ENCODE measurements around the gene DNAAF8. TPM values are rescaled to one million over a fixed set of nuclear protein-coding genes. Genes with fewer than 3 reads are reported as not detected.

DNAAF8 gene
- total and polyA plus RNA-seq, 4 donors = 0.24 to 0.49 TPM; not detected in 2

GRCh38 chr16:4750896-4751295 is 16.6 kb downstream of the DNAAF8 start:
- 74 to 75% methylated on average over 8 of the region's 8 CpGs for WGBS, 2 donors
- ATAC-seq (ENCODE audit: low FRiP score) (no peak), DNase-seq (no peak)
- no peaks in the 10 kb centered on the region for H3K9me3 ChIP-seq (ENCODE audit: control insufficient read depth, low read length)
- H3K4me3 ChIP-seq (ENCODE audit: low read length in 2 of 2) = no peak overlapping the region
- peaks cover 0 to 8% of the 10 kb centered on the region in 2 donors for H3K36me3 ChIP-seq (ENCODE audit: control insufficient read depth in 1 of 2, insufficient read depth in 2 of 2, low read length in 1 of 2)
- intact Hi-C loops (cut with DNase I) = no loop called here
- no peak overlapping the region for H3K27ac ChIP-seq (ENCODE audit: low read depth in 1 of 2, low read length in 2 of 2)
- H3K27me3 ChIP-seq (ENCODE audit: control insufficient read depth in 1 of 2, insufficient read depth in 2 of 2, low read length in 1 of 2) = no peaks in the 10 kb centered on the region
- no peaks in the 10 kb centered on the region for H3K4me1 ChIP-seq (ENCODE audit: control insufficient read depth in 1 of 2, insufficient read depth in 2 of 2, low read length in 2 of 2)

GRCh38 chr16:4752351-4753100 is 18.2 kb downstream of the DNAAF8 start:
- Histone ChIP-seq H3K4me1 (ENCODE audit: control insufficient read depth in 1 of 2, insufficient read depth in 2 of 2, low read length in 2 of 2) (no peaks in the 10 kb centered on the region), H3K36me3 (ENCODE audit: control insufficient read depth in 1 of 2, insufficient read depth in 2 of 2, low read length in 1 of 2) (peaks cover 0 to 8% of the 10 kb centered on the region in 2 donors), H3K27ac (ENCODE audit: low read depth in 1 of 2, low read length in 2 of 2) (no peak overlapping the region), H3K4me3 (ENCODE audit: low read length in 2 of 2) (no peak overlapping the region), H3K27me3 (ENCODE audit: control insufficient read depth in 1 of 2, insufficient read depth in 2 of 2, low read length in 1 of 2) (no peaks in the 10 kb centered on the region), H3K9me3 (ENCODE audit: control insufficient read depth, low read length) (no peaks in the 10 kb centered on the region)
- intact Hi-C loops (cut with DNase I) = no loop called here
- ATAC-seq (ENCODE audit: low FRiP score) = no peak
- 95 to 96% methylated on average over 42 to 44 of the region's 44 CpGs for WGBS, 2 donors
- DNase-seq = no peak

GRCh38 chr16:4753227-4753626 is 18.9 kb downstream of the DNAAF8 start:
- H3K27me3 ChIP-seq (ENCODE audit: control insufficient read depth in 1 of 2, insufficient read depth in 2 of 2, low read length in 1 of 2) = no peaks in the 10 kb centered on the region
- peaks cover 0 to 8% of the 10 kb centered on the region in 2 donors for H3K36me3 ChIP-seq (ENCODE audit: control insufficient read depth in 1 of 2, insufficient read depth in 2 of 2, low read length in 1 of 2)
- no peak for DNase-seq
- H3K27ac ChIP-seq (ENCODE audit: low read depth in 1 of 2, low read length in 2 of 2) = no peak overlapping the region
- WGBS, 2 donors = 89 to 90% methylated on average over 11 of the region's 11 CpGs
- H3K4me3 ChIP-seq (ENCODE audit: low read length in 2 of 2) = no peak overlapping the region
- H3K4me1 ChIP-seq (ENCODE audit: control insufficient read depth in 1 of 2, insufficient read depth in 2 of 2, low read length in 2 of 2) = no peaks in the 10 kb centered on the region
- H3K9me3 ChIP-seq (ENCODE audit: control insufficient read depth, low read length) = no peaks in the 10 kb centered on the region
- ATAC-seq (ENCODE audit: low FRiP score) = no peak
- intact Hi-C loops (cut with DNase I) = no loop called here

- WGBS, 2 donors = 97 to 98% methylated on average over 4 of the region's 4 CpGs
- Histone ChIP-seq H3K27ac (ENCODE audit: low read depth in 1 of 2, low read length in 2 of 2) (no peak overlapping the region), H3K9me3 (ENCODE audit: control insufficient read depth, low read length) (no peaks in the 10 kb centered on the region), H3K36me3 (ENCODE audit: control insufficient read depth in 1 of 2, insufficient read depth in 2 of 2, low read length in 1 of 2) (peaks cover 0 to 8% of the 10 kb centered on the region in 2 donors), H3K27me3 (ENCODE audit: control insufficient read depth in 1 of 2, insufficient read depth in 2 of 2, low read length in 1 of 2) (no peaks in the 10 kb centered on the region), H3K4me3 (ENCODE audit: low read length in 2 of 2) (no peak overlapping the region), H3K4me1 (ENCODE audit: control insufficient read depth in 1 of 2, insufficient read depth in 2 of 2, low read length in 2 of 2) (no peaks in the 10 kb centered on the region)
- intact Hi-C loops (cut with DNase I) = no loop called here
- no peak for ATAC-seq (ENCODE audit: low FRiP score)
- no peak for DNase-seq
Observed at GRCh38 chr16:4754865-4755264, 20.5 kb downstream of the DNAAF8 start.

- ATAC-seq (ENCODE audit: low FRiP score) (no peak), DNase-seq (no peak)
- Histone ChIP-seq H3K27ac (ENCODE audit: low read depth in 1 of 2, low read length in 2 of 2) (no peak overlapping the region), H3K27me3 (ENCODE audit: control insufficient read depth in 1 of 2, insufficient read depth in 2 of 2, low read length in 1 of 2) (no peaks in the 10 kb centered on the region), H3K36me3 (ENCODE audit: control insufficient read depth in 1 of 2, insufficient read depth in 2 of 2, low read length in 1 of 2) (peaks cover 0 to 14% of the 10 kb centered on the region in 2 donors), H3K4me1 (ENCODE audit: control insufficient read depth in 1 of 2, insufficient read depth in 2 of 2, low read length in 2 of 2) (no peaks in the 10 kb centered on the region), H3K9me3 (ENCODE audit: control insufficient read depth, low read length) (no peaks in the 10 kb centered on the region), H3K4me3 (ENCODE audit: low read length in 2 of 2) (no peak overlapping the region)
- 97 to 98% methylated on average over 6 of the region's 6 CpGs for WGBS, 2 donors
- intact Hi-C loops (cut with DNase I) = no loop called here
Observed at GRCh38 chr16:4755687-4756086, 21.4 kb downstream of the DNAAF8 start.

GRCh38 chr16:4760221-4760910 is 26.0 kb downstream of the DNAAF8 start:
- DNase-seq (no peak), ATAC-seq (ENCODE audit: low FRiP score) (no peak)
- Histone ChIP-seq H3K36me3 (ENCODE audit: control insufficient read depth in 1 of 2, insufficient read depth in 2 of 2, low read length in 1 of 2) (peaks cover 2 to 8% of the 10 kb centered on the region in 2 donors), H3K4me3 (ENCODE audit: low read length in 2 of 2) (no peak overlapping the region), H3K4me1 (ENCODE audit: control insufficient read depth in 1 of 2, insufficient read depth in 2 of 2, low read length in 2 of 2) (no peaks in the 10 kb centered on the region), H3K27me3 (ENCODE audit: control insufficient read depth in 1 of 2, insufficient read depth in 2 of 2, low read length in 1 of 2) (no peaks in the 10 kb centered on the region), H3K27ac (ENCODE audit: low read depth in 1 of 2, low read length in 2 of 2) (no peak overlapping the region), H3K9me3 (ENCODE audit: control insufficient read depth, low read length) (no peaks in the 10 kb centered on the region)
- 84 to 88% methylated on average over 23 of the region's 23 CpGs for WGBS, 2 donors
- intact Hi-C loops (cut with DNase I) = no loop called here

GRCh38 chr16:4762205-4762604 is 27.9 kb downstream of the DNAAF8 start:
- H3K4me1 ChIP-seq (ENCODE audit: control insufficient read depth in 1 of 2, insufficient read depth in 2 of 2, low read length in 2 of 2) = no peaks in the 10 kb centered on the region

GRCh38 chr16:4763791-4764190 is 29.5 kb downstream of the DNAAF8 start:
- DNase-seq = no peak
- intact Hi-C loops (cut with DNase I) = no loop called here
- Histone ChIP-seq H3K36me3 (ENCODE audit: control insufficient read depth in 1 of 2, insufficient read depth in 2 of 2, low read length in 1 of 2) (peaks cover 2 to 6% of the 10 kb centered on the region in 2 donors), H3K27ac (ENCODE audit: low read depth in 1 of 2, low read length in 2 of 2) (no peak overlapping the region), H3K27me3 (ENCODE audit: control insufficient read depth in 1 of 2, insufficient read depth in 2 of 2, low read length in 1 of 2) (no peaks in the 10 kb centered on the region), H3K4me3 (ENCODE audit: low read length in 2 of 2) (no peak overlapping the region), H3K9me3 (ENCODE audit: control insufficient read depth, low read length) (no peaks in the 10 kb centered on the region), H3K4me1 (ENCODE audit: control insufficient read depth in 1 of 2, insufficient read depth in 2 of 2, low read length in 2 of 2) (no peaks in the 10 kb centered on the region)
- 88 to 90% methylated on average over 7 of the region's 7 CpGs for WGBS, 2 donors
- no peak for ATAC-seq (ENCODE audit: low FRiP score)

More at GRCh38 chr16:4762205-4762604, 27.9 kb downstream of the DNAAF8 start:
- H3K36me3 ChIP-seq (ENCODE audit: control insufficient read depth in 1 of 2, insufficient read depth in 2 of 2, low read length in 1 of 2) = peaks cover 2 to 6% of the 10 kb centered on the region in 2 donors
- intact Hi-C loops (cut with DNase I) = no loop called here
- DNase-seq = no peak
- 92 to 93% methylated on average over 9 of the region's 9 CpGs for WGBS, 2 donors
- no peak for ATAC-seq (ENCODE audit: low FRiP score)
- no peak overlapping the region for H3K4me3 ChIP-seq (ENCODE audit: low read length in 2 of 2)
- H3K27ac ChIP-seq (ENCODE audit: low read depth in 1 of 2, low read length in 2 of 2) = no peak overlapping the region
- no peaks in the 10 kb centered on the region for H3K9me3 ChIP-seq (ENCODE audit: control insufficient read depth, low read length)
- no peaks in the 10 kb centered on the region for H3K27me3 ChIP-seq (ENCODE audit: control insufficient read depth in 1 of 2, insufficient read depth in 2 of 2, low read length in 1 of 2)
